ENCODE results near the gene CZIB. TPM values are rescaled to one million over a fixed set of nuclear protein-coding genes. Genes with fewer than 3 reads are reported as not detected.

The CZIB gene
- total RNA-seq, 1 experiment from 2014 or later, result 74.1 TPM

DNA sequence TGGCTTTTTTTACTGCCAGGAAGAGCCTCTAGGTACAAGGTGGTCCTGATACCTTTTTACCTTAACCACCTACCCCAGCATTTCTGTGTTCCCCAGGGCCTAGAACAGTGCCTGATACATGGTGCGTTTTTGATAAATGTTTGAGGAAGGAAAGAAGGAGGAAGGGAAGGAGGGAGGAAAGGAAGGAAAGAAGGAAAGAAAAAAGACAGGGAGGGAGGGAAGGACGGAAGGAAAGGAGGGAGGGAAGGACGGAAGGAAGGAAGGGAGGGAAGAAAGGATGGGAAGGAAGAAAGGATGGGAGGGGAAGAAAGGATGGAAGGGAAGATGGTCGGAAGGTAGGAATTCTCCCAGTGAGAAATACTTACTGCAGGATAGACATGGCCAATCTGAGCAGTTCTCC is 29.9 kb upstream of the CZIB start:
- no peaks in the 10 kb centered on the region for H3K27me3 ChIP-seq (ENCODE audit: control insufficient read depth, insufficient read depth, low read length)
- H3K4me3 ChIP-seq (ENCODE audit: insufficient read depth, low read depth, low read length), result no peak overlapping the region
- peaks cover 51% of the 10 kb centered on the region for H3K36me3 ChIP-seq (replicated peaks; ENCODE audit: control insufficient read depth, insufficient read depth, low read length)
- no peak for DNase-seq

DNA sequence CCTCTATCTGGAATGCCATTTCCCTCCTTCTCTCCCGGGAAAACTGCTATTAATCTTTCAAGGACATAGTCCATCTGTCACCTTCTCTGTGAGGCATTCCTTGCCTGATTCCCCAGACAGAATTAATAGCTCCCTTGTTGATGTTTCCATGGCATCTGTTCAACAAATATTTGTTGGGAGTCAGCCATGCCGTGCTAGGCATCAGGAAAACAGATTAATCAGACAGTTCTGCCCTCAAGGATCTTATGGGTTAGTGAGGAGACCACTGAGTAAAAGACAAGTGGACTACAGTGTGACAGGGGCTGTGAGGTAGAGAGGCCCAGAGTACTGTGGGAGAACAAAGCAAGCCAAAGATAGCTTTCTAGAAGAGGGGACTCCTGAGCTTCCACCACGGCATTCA is 29.3 kb upstream of the CZIB start:
- DNase-seq, result no peak
- Histone ChIP-seq H3K36me3 (replicated peaks; ENCODE audit: control insufficient read depth, insufficient read depth, low read length) (peaks cover 45% of the 10 kb centered on the region), H3K27me3 (ENCODE audit: control insufficient read depth, insufficient read depth, low read length) (no peaks in the 10 kb centered on the region), H3K4me3 (ENCODE audit: insufficient read depth, low read depth, low read length) (no peak overlapping the region)

DNA sequence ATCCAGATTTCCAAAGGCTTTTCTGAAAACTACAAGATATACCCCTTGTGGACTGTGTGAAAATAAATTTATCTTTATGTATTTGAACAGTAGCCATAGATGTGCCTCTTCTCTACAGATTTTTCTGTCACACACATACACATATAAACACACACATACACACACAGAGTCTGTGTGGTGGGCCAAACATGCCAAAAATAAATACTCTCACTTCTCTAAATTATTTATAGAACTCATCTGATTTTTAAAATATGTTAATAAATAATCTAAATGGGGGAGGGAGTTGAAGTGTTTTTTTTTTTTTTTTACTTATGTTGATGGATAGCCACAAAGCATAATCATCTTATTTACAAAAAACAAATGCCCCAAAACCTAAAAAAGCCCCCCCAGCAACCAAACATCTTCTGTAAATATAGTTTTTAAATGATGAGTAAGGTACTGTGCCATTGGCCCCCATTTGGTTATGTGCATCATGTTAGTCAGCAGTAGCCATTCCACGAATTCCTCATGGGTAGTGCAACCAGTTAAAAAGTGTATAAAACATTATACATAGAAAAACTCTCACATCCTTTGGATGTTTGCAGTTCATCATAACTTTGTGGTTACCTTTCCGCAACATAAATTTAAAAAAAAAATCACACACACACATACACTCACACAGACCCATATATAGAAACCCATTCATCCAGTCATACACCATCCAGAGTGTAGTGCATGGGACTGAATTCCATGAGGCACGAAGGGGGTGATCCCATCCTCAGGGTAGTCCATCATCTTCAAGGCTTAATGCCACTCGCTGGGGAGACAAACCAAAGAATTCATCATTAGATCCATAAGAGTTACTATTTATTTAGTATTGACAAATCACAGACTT is 26.1 kb upstream of the CZIB start:
- DNase-seq, result no peak
- H3K27me3 ChIP-seq (ENCODE audit: control insufficient read depth, insufficient read depth, low read length), result no peaks in the 10 kb centered on the region
- H3K36me3 ChIP-seq (replicated peaks; ENCODE audit: control insufficient read depth, insufficient read depth, low read length), result peaks cover 36% of the 10 kb centered on the region
- no peak overlapping the region for H3K4me3 ChIP-seq (ENCODE audit: insufficient read depth, low read depth, low read length)

DNA sequence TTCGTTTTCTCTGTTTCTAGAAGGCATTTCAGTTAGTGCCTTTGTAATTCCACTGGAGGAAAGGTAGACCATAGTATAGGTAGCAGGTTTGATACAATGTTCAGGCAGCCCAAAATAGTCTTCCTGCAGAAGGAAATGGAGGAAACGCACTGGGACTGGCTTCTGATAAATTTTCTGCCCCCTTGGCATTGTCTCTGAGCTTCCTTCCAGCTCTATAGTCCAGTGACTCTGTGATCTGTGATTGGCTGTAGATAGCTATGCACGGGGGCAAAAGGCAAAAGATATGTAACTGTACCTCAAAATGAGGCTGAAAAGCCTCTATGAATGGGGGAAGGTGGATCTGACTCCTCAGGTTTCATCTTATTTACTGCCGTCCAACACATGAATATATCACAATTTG is 23.7 kb upstream of the CZIB start:
- no peak overlapping the region for H3K4me3 ChIP-seq (ENCODE audit: insufficient read depth, low read depth, low read length)
- H3K27me3 ChIP-seq (ENCODE audit: control insufficient read depth, insufficient read depth, low read length), result no peaks in the 10 kb centered on the region
- peaks cover 16% of the 10 kb centered on the region for H3K36me3 ChIP-seq (replicated peaks; ENCODE audit: control insufficient read depth, insufficient read depth, low read length)
- no peak for DNase-seq

DNA sequence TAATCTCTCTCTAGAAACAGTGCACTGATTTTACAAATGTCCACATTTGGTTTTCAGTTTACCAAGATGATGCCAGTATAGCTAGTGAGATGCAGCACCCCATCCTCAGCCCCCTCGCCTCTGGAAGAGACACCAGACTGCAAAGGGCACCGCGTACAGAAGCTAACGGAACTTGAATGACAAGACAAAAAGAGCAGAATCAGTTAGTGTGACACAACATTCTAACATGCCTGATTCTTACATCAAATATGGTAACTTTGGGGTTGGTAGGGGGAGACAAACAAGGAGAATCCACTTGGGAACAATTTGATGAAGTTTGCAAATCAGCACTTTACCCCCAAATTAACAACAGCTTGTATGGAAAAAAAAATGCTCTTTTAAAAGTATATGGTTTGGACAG is 21.9 kb upstream of the CZIB start:
- no peak for DNase-seq
- H3K27me3 ChIP-seq (ENCODE audit: control insufficient read depth, insufficient read depth, low read length), result no peaks in the 10 kb centered on the region
- H3K4me3 ChIP-seq (ENCODE audit: insufficient read depth, low read depth, low read length), result no peak overlapping the region
- H3K36me3 ChIP-seq (replicated peaks; ENCODE audit: control insufficient read depth, insufficient read depth, low read length), result peaks cover 10% of the 10 kb centered on the region

DNA sequence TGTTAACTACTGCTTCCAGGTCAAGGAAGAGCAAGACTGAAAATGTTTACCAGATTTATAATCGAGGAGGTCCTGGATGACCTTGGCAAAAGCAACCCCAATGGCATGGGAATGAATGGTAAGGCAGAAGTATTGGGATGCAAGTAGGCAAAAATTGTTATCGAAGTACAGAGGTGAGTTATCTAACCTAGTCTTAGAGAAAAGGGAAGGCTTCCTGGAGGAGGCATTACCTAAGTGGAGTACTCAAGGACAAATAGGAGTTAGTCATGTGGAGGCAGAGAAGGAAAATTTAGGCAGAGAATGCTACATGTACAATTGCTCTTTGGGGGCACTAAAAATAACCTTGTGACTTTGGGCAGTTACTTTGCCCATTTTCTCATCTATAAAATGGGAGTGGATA is 21.4 kb upstream of the CZIB start:
- Histone ChIP-seq H3K36me3 (replicated peaks; ENCODE audit: control insufficient read depth, insufficient read depth, low read length) (peaks cover 7% of the 10 kb centered on the region), H3K27me3 (ENCODE audit: control insufficient read depth, insufficient read depth, low read length) (no peaks in the 10 kb centered on the region), H3K4me3 (ENCODE audit: insufficient read depth, low read depth, low read length) (no peak overlapping the region)
- no peak for DNase-seq

DNA sequence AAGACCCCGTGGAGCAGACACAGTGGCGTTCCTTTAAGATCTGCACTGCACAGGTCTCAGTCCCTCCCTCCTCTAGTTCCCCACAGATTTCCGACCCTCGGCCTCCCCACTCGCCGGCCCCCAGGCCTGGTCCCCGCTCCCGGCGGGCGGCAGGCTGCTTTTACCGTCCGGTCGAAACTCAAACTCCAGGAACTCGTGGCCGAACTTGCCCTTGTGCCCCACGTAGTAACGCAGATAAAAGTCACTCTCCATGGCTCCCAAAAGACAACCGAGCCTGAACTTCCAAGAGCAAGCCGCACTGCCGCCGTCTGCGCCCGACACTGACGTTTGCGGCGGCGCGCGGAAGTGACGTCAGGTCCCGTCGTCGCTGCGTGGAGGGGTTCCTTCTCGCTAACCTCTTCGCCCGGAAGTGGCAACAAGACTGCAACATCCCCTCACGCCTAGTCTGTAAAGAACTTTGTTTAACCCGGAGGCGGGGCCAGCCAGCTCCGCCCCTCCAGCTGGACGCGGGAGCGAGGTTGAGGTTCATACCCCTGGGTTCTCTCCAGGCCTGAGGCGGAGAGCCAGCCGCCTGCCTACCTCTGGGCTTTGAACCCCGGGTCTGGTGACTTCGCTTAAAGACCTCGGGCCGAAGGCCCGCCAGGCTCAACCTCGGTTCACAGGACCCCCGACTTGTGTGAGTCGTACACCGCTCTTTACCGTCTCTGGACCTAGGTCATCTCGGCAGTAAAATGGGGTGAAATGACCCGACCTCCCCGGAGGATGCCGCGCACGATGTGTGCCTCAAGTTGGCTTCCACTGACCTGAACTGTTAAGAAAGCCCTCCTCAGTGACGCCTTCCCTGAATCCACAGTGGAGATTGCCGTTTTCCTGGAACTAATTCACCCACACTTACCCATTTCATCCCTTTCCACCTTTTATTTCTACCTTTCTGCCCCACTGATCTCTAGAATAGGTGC is 18.0 kb upstream of the CZIB start, which contains the start of gene MAGOH:
Gene MAGOH (minus strand): TSS at position 322 of the 959 bp plus-strand sequence. CDS start 70 bp downstream, at position 252.
- DNase-seq, result peak; percentile 98
- Histone ChIP-seq H3K4me3 (ENCODE audit: insufficient read depth, low read depth, low read length) (peak within 1 kb of the TSS; percentile 99), H3K27me3 (ENCODE audit: control insufficient read depth, insufficient read depth, low read length) (no peaks in the 10 kb centered on the region)

DNA sequence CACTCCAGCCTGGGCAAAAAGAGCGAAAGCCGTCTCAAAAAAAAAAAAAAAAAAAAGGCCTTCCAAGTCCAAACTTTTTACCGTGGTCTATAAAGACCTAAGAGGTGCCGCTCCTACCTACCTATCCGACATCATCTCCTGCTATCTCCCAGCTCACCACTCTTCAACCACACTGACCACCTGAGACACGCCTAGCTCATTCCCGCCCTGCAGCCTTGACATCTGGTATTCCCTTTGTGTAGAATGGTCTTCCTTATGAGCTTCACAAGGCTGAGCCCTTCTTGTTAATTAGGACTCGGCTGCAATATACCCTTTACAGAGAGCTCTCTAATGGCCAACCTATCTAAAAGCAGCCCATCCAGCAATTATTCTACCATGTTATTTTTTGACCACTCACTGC is 17.2 kb upstream of the CZIB start:
- Histone ChIP-seq H3K4me3 (ENCODE audit: insufficient read depth, low read depth, low read length) (peak overlapping the region; percentile 99), H3K36me3 (replicated peaks; ENCODE audit: control insufficient read depth, insufficient read depth, low read length) (peaks cover 10% of the 10 kb centered on the region), H3K27me3 (ENCODE audit: control insufficient read depth, insufficient read depth, low read length) (no peaks in the 10 kb centered on the region)
- DNase-seq, result peak; percentile 43

More for the DNA sequence above, 18.0 kb upstream of the CZIB start, which contains the start of gene MAGOH:
- H3K36me3 ChIP-seq (replicated peaks; ENCODE audit: control insufficient read depth, insufficient read depth, low read length), result peaks cover 9% of the 10 kb centered on the region

DNA sequence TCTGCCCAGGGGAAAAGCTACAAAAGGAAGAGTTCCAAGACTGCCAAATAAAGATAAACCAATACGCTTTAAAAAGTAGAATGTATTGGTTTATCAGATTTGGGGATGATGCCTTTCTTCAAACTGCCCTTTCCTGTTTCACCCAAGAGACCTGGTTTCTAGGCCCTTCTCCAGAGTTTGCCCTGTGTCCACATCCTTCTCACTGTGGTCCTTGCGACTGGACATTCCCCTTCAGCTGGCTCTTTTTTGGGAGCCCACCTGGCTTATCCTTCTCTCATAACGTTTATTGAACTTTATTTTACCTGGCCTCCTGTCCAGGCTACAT is 490 bp upstream of the CZIB start:
- H3K4me3 ChIP-seq (ENCODE audit: insufficient read depth, low read depth, low read length), result peak overlapping the region; percentile 100
- no peaks in the 10 kb centered on the region for H3K27me3 ChIP-seq (ENCODE audit: control insufficient read depth, insufficient read depth, low read length)
- peaks cover 7% of the 10 kb centered on the region for H3K36me3 ChIP-seq (replicated peaks; ENCODE audit: control insufficient read depth, insufficient read depth, low read length)
- DNase-seq, result no peak

DNA sequence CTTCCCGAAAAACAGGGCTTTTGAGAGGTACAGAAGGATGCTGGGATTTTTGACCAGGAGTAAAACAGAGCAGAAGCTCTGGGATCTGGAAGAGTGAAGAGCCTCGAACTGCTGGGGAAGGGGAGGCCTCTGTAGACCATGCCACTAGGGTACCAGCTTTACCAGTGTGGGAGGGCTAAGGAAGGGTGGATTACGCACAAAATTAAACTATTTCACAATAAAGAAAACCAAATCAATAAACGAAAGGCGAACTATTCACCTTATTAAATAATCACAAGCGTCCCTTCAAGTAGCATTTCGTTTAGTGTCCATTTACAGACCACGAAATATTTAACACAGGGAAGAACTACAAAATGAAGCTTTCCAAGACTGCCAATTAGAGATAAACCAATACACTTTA is 723 bp downstream of the CZIB start:
- peak overlapping the region; percentile 100 for H3K4me3 ChIP-seq (ENCODE audit: insufficient read depth, low read depth, low read length)
- H3K27me3 ChIP-seq (ENCODE audit: control insufficient read depth, insufficient read depth, low read length), result no peaks in the 10 kb centered on the region
- no peak for DNase-seq
- H3K36me3 ChIP-seq (replicated peaks; ENCODE audit: control insufficient read depth, insufficient read depth, low read length), result peaks cover 7% of the 10 kb centered on the region

DNA sequence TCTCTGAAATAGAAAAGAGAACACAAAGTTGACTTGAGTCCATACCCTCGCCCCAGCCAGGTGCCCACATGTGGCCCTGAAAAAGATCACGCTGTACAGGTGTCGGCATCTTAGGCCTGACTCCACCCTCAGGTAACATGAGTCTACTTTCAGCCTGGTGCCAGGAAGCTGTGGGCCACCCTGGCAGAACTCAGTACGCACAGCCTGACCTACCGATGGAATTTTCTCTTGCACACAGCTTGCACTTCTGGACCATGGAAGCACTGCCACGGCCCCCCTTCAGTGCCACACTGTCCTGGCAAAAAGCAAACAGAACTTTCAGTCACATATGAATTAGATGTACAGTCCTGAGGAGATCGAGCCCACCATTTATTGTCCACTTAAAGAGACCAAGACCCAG is 2.2 kb downstream of the CZIB start:
- Histone ChIP-seq H3K4me3 (ENCODE audit: insufficient read depth, low read depth, low read length) (no peak overlapping the region), H3K27me3 (ENCODE audit: control insufficient read depth, insufficient read depth, low read length) (no peaks in the 10 kb centered on the region), H3K36me3 (replicated peaks; ENCODE audit: control insufficient read depth, insufficient read depth, low read length) (peaks cover 13% of the 10 kb centered on the region)
- DNase-seq, result no peak

DNA sequence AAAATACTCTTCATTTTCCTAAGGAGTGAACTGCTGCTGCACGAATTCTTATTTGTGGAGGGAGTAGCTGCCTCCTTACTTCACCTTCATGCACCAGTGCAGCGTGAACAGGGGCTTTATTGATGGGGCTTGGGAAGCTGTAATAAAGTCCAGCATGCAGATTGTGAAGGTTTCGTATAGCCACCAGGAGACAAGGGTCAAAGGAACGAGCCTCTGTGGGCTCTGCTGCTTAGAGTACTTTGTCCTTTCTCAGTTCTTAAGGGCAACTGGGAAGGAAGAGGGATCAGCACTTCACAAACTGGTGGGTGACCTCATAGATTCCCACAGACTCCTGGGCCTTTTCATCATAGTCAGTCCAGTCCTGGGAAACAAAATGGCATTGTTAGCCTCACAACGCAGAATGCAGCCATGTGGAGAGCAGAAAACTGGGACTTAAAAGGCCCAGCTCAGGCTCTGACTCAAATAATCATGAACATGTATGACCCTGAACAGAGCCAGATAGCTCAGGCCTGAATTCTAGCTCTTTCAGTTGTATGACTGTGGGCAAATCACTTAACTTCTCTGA is 6.0 kb downstream of the CZIB start:
- Histone ChIP-seq H3K4me3 (ENCODE audit: insufficient read depth, low read depth, low read length) (no peak overlapping the region), H3K27me3 (ENCODE audit: control insufficient read depth, insufficient read depth, low read length) (no peaks in the 10 kb centered on the region), H3K36me3 (replicated peaks; ENCODE audit: control insufficient read depth, insufficient read depth, low read length) (peaks cover 21% of the 10 kb centered on the region)
- no peak for DNase-seq

DNA sequence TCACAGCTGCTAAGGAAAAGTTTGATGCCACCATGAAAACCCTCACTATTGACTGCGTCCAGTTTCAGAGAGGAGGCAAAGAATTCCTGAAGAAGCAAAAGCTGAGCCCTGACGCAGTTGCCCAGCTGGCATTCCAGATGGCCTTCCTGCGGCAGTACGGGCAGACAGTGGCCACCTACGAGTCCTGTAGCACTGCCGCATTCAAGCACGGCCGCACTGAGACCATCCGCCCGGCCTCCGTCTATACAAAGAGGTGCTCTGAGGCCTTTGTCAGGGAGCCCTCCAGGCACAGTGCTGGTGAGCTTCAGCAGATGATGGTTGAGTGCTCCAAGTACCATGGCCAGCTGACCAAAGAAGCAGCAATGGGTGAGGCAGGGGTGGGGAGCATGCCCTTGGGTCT is 9.5 kb downstream of the CZIB start:
- peaks cover 17% of the 10 kb centered on the region for H3K36me3 ChIP-seq (replicated peaks; ENCODE audit: control insufficient read depth, insufficient read depth, low read length)
- no peak for DNase-seq
- no peak overlapping the region for H3K4me3 ChIP-seq (ENCODE audit: insufficient read depth, low read depth, low read length)
- H3K27me3 ChIP-seq (ENCODE audit: control insufficient read depth, insufficient read depth, low read length), result no peaks in the 10 kb centered on the region

DNA sequence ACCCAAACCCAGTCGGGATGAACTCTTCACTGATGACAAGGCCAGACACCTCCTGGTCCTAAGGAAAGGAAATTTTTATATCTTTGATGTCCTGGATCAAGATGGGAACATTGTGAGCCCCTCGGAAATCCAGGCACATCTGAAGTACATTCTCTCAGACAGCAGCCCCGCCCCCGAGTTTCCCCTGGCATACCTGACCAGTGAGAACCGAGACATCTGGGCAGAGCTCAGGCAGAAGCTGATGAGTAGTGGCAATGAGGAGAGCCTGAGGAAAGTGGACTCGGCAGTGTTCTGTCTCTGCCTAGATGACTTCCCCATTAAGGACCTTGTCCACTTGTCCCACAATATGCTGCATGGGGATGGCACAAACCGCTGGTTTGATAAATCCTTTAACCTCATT is 10.1 kb downstream of the CZIB start:
- DNase-seq, result no peak
- H3K4me3 ChIP-seq (ENCODE audit: insufficient read depth, low read depth, low read length), result no peak overlapping the region
- H3K36me3 ChIP-seq (replicated peaks; ENCODE audit: control insufficient read depth, insufficient read depth, low read length), result peaks cover 20% of the 10 kb centered on the region
- no peaks in the 10 kb centered on the region for H3K27me3 ChIP-seq (ENCODE audit: control insufficient read depth, insufficient read depth, low read length)

Data from H7 (cell line).